NK-92 (cell line): ENCODE data around the gene MAN1C1.
A peak's percentile ranks its signal among the peaks of the same experiment; 100 is the strongest.
"Not testable (repeated sequence)": the region's sequence is repeated elsewhere in the genome, so short reads cannot be mapped to it uniquely, and the experiment has no call there.

Experiments used
- DNase-seq: peaks from one replicate; lab custom pipeline; 2025; ENCODE audit not compliant: unreplicated experiment; lab: John Stamatoyannopoulos, UW

The MAN1C1 gene

GRCh38 chr1:25657121-25657882 lies 40.7 kb downstream of the MAN1C1 start:
- no peak for DNase-seq

DNA sequence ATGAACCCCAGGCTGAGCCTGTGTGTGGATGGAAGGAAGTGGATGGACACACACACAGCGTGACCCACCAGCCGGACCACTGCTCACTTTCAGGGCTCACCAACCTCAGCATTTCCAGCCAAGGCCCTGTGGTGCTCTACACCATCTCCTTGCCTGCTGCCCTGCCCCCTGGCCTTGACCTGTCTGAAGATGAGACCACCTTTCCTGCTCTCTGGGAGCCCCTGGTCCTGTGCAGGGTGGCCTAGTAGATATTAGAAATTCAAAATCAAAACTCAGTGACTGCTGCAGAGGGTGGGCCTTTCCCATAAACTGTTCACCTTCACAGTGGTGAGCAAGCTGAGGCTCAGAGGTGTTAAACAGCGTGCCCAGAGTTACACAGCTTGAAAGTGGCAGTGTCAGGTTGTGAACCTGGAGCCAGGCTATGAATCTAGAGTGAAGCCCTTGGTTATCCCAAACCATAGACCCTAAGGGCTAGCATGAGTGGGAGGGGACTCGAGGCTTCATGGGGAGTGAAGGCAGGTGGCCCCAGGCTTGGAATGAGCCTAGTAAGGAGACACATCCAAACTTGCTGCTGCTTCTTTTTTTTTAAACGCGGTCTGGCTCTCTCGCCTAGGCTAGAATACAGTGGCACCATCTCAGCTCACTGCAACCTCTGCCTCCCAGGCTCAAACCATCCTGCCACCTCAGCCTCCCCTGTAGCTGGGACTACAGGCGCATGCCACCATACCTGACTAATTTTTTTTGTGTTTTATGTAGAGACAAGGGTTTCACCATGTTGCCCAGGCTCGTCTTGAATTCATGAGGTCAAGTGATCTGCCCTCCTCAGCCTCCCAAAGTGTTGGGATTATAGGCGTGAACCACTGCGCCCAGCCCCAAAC lies 41.5 kb downstream of the MAN1C1 start:
- no peak for DNase-seq

DNA sequence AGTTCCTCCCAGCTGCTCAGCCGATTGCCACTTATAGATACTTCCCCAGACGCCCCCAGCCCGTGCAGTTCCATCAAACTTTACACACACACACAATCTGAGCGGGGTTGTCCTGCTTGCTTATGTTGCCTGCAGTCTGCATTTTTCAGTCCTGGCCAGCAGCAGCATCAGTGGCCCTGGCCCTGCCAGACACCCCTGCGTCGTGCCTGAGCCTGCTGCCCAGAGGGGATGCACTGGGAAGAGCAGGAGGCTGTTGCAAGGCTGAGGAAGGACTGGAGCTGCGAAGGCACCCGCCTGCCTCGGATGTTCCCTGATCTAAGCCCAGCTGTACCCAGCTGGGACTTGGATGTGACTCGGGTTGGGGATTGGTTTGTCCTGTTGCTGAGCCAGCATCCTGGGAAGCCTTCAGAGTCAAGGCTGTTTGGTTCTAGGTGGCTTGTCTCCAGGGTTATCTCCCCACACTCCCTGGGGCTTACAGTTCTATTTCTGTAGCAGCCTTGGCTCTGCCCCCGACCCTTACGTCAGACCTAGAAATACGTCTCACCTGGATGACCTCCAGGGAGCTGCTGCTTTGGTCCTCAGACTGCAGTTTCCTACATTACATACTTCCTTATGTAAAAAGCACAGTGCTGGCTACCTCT lies 42.3 kb downstream of the MAN1C1 start:
- no peak for DNase-seq

DNA sequence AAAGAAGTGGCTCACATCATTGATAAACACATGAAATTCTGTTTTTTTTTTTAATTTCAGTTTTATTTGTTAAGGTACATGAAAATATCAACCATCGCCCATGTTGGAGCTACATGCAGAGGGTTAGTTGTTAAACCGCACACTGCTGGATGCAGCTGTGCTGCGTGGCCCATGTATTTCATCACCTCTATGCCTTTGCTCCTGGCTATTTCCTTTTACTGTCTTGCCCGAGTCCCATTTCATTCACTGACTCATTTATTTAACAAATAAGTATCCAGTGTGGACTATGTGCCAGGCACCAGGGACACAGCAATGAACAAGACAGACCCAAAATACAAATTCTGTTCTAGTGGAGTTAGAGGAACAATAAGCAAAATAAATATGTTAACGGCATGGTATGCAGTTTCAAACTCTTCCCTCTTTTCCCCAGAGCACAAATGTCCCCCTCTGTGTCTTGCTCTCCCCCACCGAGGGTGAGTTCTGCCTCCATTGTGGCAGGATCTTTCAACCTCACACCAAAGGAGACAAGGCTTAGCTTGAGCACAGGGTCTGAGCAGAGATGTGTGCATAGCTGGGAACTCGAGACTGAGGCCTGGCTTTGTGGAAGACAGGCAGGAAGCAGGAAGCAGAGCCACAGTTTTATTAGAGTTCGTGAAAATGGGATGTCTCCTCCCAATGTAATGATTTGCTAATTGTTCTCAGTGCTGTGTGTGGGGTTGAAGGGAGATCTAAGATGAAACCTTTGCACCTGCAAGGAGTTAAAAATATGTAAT lies 44.6 kb downstream of the MAN1C1 start:
- DNase-seq, result no peak

DNA sequence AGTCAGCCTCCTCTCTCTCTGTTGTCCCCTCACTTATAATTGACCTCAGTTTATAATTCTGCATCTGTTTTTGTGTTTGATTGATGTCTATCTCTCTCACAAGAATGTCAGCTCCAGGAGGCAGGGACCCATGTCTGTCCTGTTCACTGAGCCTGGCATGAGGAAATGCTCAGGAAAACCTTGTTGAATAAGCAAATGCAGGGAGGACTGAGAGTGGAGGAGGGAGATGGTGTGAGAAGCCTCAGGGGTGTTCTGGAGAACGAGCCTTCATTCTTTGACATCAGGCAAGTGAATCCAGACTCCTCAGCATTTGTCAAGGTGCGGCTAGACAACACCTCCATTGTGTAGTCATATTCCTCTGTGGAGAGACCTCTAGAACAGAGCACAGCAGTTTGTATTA lies 45.5 kb downstream of the MAN1C1 start:
- DNase-seq, result no peak

DNA sequence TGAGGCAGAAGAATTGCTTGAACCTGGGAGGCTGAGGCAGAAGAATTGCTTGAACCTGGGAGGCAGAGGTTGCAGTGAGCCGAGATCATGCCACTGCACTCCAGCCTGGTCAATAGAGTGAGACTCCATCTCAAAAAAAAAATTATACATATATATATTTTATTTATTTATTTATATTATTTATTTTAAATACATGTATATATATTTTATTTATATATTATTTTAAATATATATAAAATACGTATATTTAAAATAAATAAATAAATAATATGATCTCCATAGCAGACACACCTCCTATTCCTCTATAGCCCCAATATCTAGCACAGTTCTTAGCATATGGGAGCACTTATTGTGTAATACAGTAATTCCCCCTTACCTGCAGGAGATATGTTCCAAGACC lies 46.4 kb downstream of the MAN1C1 start:
- DNase-seq, result not testable (repeated sequence)

GRCh38 chr1:25664357-25665199 lies 48.0 kb downstream of the MAN1C1 start:
- DNase-seq, result no peak

DNA sequence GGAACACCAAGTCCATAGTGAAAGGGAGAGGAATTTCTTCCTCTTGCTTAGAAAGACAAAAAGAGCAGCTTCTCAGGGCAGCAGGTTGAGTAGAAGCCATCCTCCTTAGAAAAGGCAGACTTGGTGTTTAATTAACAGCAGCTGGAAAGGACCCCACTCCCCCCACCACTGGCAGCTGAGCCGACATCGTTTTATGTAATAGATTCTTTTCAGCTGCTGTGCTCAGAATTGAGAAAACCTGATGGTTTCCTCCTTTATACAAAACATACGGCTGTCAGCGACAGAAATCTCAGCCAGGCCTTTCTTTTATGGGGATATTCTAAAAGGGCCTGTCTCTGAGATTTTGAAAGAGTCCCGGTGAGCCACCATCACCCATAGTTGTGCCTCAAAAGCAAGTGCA lies 49.9 kb downstream of the MAN1C1 start:
- DNase-seq, result no peak

GRCh38 chr1:25668931-25669573 lies 52.5 kb downstream of the MAN1C1 start:
- no peak for DNase-seq

GRCh38 chr1:25669781-25670567 lies 53.4 kb downstream of the MAN1C1 start:
- no peak for DNase-seq

GRCh38 chr1:25671929-25672328 lies 55.3 kb downstream of the MAN1C1 start:
- no peak for DNase-seq

DNA sequence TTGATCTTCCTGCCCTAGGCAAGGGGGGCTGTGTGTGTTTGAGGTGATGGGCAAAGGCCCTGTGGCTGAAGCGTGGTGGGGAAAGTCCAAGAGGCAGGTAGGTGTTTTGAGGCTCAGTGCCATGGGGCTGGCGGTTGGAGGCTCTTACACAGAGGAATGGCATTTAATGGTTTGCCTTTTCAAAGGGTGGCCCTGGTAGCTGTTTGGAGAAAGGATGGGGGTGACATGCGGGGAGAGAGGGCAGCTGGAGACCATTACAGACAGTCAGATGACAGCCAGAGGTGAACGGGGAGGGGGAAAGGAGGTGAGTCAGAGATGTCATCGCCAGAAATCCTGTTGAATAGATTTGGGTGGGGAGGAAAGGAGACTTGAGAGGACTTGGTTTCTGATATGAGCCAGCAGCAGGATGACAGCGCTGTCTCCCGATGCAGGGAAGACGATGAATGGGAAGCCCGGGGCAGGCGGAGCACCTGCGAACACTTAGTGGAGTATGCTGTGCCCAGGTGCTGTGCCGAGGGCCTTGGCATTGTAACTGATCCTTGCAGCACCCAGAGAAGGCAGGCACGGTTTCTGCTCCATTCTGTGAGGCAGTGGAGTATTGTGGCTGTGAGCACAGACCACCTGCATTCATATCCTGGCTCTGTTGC lies 56.3 kb downstream of the MAN1C1 start:
- DNase-seq, result no peak

DNA sequence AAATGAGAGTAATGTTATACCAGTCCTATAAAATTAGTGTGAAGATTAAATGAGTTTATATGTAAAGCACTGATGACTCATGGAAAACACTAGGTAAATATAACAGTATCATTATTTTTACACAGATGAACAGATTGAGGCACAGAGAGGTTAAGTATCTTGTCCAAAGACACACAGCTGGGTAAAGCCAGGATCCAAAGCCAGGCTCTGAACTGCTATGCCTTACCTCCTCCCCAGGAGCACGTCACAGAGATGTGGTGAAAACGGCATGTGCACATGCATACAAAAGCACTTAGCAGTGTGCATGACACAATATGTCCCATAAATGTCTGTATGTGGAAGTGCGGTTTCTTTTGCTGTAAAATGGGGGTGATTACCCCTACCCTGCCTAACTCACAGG lies 56.9 kb downstream of the MAN1C1 start:
- DNase-seq, result no peak

DNA sequence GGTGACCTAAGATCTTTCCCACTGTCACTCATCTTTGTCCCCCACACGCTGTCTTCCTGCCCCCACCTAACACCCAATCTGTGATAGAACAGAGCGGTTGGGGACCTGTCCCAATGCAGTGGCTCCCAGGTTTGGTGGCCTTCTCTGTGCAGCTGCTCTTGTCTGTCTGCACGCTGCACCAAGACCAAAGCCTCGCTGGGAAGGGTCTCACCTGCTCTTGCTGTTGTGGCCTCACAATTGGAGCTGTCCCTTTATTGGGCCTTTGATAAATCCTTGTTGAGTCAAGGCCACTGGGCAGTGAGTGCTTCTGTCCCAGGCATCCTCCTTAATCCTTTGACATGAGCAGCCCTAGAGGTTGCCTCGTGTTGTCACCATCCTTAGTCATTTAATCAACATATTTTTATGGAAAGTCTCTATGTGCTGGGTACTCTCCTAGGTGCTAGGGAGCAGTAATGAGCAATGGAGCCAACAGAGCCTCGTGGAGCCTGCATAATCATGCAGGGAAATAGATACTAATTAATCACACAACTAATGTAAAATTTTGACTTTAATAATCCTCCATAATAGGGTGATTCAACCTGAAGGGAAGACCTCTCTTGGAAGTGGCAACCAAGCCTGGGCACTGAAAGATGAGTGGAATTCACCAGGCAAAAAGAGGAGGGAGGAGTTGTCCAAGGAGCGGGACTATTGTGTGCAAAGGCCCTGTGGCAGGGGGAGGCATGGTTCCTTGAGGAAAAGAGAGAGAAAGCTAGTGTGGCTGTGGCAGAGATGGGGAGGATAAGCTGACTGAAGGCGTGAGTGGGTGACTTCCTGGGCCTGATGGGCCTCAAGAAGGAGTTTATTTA lies 57.6 kb downstream of the MAN1C1 start:
- DNase-seq, result no peak

DNA sequence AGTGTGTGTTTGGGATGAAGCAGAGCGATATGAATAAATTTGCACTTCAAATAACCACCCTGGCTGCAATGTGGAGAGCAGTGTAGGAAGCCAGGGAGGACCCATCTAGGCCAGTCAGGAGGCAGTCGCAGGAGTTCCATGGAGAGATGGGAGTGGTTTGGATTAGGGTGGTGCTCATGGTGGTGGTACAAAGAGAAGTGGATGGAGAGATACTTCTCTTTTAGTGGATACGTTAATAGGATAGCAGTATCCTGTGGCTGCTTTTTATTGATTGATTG lies 58.2 kb downstream of the MAN1C1 start:
- DNase-seq, result no peak

DNA sequence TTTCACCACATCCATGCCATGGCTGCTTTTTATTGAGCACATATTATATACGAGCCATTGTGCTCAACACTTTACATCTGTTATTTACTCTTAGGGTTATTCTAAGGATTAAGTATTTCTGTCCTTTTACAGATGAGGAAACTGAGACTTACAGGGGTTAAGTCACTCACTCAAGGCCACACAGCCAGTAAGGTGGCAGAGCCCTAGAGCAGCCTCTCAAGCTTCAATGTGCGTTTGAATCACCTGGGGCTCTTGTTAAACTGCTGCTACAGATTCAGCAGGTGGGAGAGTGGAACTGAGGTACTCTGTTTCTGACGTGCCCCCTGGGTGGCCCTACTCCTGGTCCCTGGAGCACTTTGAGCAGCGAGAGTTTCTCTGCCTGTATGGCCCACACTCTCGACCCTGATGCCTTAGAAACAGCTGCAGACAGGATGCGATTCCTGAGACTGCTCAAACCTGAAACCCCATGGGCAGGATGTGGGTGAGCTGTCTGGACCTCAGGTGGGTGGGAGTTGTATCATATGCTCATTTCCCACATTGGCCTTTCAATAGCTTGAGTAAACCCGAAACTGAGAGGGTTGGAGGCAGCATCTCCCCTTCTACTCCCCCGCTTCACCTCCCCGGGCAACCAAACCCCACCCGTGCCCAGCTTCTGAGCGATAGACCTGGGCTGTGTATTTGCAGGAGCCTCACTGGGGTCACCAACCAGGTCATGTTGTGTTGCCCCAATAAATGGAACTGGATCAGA lies 59.3 kb downstream of the MAN1C1 start:
- peak; percentile 39 for DNase-seq

DNA sequence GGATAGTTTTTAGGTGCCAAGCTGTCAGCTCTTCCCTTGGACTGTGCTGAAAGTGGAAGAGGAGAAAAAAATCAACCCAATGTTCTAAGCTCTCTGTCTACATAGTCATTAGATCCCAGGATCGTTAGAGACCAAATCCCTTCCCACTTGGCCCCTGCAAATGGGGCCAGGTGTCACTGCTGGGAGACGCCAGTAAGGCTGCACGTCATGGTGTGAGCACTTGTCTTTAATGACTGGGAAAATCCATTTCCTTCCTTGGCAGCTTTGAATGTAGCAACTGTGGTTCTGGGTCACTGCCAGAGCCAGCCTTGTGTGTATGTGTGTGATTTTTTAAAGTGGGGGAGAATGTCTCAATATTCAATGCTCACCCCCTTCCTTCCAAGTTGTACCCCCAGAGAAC lies 59.9 kb downstream of the MAN1C1 start:
- no peak for DNase-seq
